Activated CD4-positive, CD25-positive, alpha-beta regulatory T cell treated with anti-CD3 and anti-CD28 coated beads, Interleukin-2, amount 50 U/mL, for 16 hours (primary cell): ENCODE measurements around the gene PPP1R37.

Experiments used
- DNase-seq: peaks from one replicate; pipeline ENCODE4 v3.0.0-alpha.2; 2020; ENCODE audit warnings: low read depth, low spot score

PPP1R37 gene

GRCh38 chr19:45152504-45153338 lies 59.7 kb downstream of the PPP1R37 start:
- no peak for DNase-seq

GRCh38 chr19:45153339-45154063 lies 60.5 kb downstream of the PPP1R37 start:
- no peak for DNase-seq

DNA sequence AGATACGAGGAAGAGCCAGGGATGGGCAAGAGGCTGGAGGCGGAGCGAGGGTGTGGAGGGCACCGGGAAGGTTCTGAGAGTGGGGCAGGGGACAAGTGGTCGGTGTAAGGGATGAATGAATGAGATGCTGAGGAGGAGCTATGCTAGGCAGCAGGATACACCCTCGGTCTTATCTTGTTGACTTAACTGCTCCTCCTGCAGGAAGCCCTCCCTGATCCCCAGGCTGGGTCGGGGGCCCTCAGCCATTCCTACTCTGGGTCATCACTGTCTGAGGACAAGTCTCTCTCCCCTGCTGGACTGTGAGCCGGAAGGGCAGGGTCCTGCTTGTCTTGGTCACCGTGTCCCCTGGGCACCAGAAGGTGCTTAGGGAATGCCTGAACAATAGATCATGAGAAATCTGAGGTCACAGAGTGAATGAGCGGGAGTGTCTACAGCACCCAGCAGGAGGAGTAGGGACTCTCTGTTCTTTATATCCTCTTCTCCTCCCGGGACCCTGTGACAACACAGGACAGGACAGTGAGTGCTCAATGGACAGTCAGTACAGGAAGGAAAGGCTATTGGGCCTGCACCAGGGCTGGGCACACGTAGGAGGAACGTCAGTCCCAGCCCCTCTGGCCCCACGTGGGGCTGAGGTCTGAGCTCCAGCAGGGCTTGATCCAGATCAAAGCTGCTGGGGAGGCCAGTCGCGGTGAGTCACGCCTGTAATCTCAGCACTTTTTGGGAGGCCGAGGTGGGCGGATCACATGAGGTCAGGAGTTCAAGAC lies 61.3 kb downstream of the PPP1R37 start:
- no peak for DNase-seq

- no peak for DNase-seq
Measured at GRCh38 chr19:45156011-45156630, 63.1 kb downstream of the PPP1R37 start.

DNA sequence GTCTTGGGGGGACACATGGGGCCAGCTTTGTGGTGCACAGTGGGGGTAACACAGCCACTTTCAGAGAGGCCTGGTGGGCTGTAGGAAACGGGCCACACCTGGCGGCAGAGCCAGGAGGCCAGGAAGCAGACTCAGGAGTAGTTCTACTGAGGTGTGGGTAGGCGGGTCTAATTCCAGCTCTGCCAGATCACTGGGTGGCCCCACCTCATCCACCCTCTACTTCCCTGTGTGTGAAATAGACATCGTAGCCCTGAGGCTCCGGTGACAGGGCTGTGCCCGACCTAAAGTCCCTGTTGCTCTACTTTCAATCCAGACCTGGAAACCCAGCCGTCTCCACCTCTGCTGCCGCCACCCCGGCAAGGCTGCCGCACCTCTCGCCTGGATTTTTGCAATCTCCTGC lies 63.8 kb downstream of the PPP1R37 start:
- DNase-seq: no peak

- DNase-seq: no peak
Measured at GRCh38 chr19:45158503-45159209, 65.7 kb downstream of the PPP1R37 start.

DNA sequence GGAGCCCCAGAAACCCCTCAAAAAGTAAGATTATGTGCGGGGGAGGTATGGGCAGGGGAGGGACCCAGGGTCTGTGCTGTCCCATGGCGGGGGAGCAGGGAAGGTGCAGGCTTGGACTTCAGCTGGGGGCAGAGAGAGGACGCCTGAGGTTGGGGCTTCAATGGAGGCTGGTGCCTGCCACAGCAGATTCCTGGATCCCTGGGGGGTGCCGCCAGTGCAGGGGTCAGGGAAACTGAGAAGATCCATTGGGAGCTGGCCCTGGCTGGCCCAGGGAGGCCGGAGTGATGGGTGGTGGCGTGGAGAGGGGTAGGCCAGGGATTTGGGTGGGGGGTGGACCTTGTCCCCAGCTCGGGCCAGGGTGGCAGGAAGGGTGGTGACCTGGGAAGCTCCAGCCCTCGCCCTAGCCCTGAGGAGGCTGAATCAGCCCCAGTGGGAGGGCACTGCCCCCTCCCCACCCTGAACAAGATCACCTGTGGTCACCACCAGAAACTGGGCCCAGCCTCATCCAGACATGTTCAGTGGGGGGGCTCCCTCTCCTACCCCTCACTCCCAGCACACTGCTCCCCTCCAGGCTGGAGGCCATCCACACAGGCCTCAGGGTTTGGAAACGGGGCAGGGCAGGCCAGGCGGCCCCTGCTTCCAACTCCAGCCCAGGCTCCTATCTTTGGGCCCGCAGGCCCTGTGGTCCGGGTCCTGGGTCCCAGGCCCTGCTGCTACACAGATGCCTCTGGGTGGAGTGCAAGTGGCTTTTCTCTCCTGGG lies 66.4 kb downstream of the PPP1R37 start:
- no peak for DNase-seq

GRCh38 chr19:45159971-45160324 lies 67.0 kb downstream of the PPP1R37 start:
- no peak for DNase-seq

GRCh38 chr19:45160870-45161737 lies 68.1 kb downstream of the PPP1R37 start, which contains the start of gene NKPD1:
Gene NKPD1, minus strand, starts transcription at chr19:45160982. Its CDS starts 832 bp downstream, at chr19:45160150.
- DNase-seq: no peak

GRCh38 chr19:45161738-45162607 lies 69.0 kb downstream of the PPP1R37 start:
- no peak for DNase-seq

DNA sequence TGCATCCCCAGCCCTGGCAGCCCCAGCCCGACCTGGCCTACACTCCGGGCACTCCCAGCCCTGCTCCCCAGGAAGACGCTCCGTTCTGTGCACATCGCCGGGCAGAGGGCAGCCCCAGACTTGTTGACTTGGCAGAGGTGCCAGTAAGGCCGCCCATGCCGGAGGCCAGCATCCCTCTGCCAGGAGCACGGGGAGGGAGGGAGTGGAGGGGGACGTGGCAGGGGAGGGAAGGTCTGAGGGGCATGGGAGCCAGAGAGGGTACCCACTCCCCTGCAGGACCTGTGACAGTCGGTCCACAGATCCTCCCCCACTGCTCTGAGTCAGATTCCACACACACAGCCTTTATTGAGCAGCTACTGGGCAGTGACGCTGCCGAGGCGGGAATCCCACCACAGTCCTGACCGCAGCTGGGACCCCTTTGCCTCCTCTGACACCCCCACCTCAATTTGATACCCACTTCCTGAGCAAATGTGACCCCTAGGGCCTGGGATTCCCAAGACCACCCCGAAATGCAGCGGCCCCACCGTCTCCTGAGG lies 69.7 kb downstream of the PPP1R37 start:
- DNase-seq: no peak

GRCh38 chr19:45163156-45163555 lies 70.2 kb downstream of the PPP1R37 start:
- no peak for DNase-seq

DNA sequence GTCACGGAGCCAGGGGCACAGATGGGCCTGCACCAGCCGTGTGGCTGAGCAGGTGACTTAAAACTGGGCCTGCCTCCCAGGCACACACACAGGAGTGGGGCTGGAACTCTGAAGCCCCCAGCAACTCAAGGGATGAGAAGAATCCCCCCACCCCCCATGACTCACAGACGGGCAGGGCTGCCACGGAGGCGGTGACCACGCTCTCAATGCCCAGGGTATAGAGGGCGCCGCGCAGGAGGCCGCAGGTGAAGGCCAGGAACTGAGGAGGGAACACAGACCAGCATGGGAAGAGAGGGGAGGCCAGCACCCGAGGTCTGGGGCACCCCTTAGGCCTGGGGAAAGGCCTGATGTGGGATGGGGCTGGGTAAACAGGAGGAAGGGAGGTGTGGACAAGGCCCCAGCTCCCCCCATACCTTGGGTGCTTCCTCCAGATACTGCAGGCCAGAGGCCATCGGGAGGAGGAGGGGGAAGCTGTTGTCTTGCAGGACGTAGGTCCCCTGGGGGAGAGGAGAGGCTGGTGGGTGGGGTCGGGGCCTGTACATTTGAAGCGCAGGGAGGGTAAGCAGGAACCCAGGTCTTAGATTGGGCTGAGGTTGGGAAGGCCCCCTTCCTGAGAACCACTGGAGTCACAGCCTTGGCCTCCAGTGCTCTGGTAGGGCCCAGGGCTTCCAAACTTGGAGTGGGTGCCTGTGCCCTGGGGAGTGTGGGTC lies 70.9 kb downstream of the PPP1R37 start:
- DNase-seq: no peak

GRCh38 chr19:45164577-45165335 lies 71.8 kb downstream of the PPP1R37 start:
- no peak for DNase-seq

GRCh38 chr19:45166723-45167252 lies 73.8 kb downstream of the PPP1R37 start:
- no peak for DNase-seq

- no peak for DNase-seq
Measured at GRCh38 chr19:45168767-45169351, 75.9 kb downstream of the PPP1R37 start.
